ENCODE results near the gene CCL19.

Gene CCL19

GRCh38 chr9:34684816-34685215 is 6.3 kb downstream of the CCL19 start:
- H3K27ac ChIP-seq (ENCODE audit: insufficient read depth, low read depth, low read length, poor library complexity, severe bottlenecking): no peak overlapping the region
- no peaks in the 10 kb centered on the region for H3K36me3 ChIP-seq (ENCODE audit: control insufficient read depth, insufficient read depth, low read length)
- no peaks in the 10 kb centered on the region for H3K9me3 ChIP-seq (ENCODE audit: control insufficient read depth, low read length)
- H3K4me1 ChIP-seq (ENCODE audit: control insufficient read depth, insufficient read depth, low read length): no peaks in the 10 kb centered on the region
- no peak overlapping the region for H3K4me3 ChIP-seq (ENCODE audit: insufficient read depth, low read depth, low read length)
- H3K27me3 ChIP-seq (ENCODE audit: control insufficient read depth, insufficient read depth, low read length, poor library complexity, severe bottlenecking): no peaks in the 10 kb centered on the region
- WGBS, 2 experiments: 93% methylated on average over 4 of the region's 4 CpGs

- no peak overlapping the region for H3K27ac ChIP-seq (ENCODE audit: insufficient read depth, low read depth, low read length, poor library complexity, severe bottlenecking)
- no peak overlapping the region for H3K4me3 ChIP-seq (ENCODE audit: insufficient read depth, low read depth, low read length)
- no peaks in the 10 kb centered on the region for H3K4me1 ChIP-seq (ENCODE audit: control insufficient read depth, insufficient read depth, low read length)
- no peaks in the 10 kb centered on the region for H3K36me3 ChIP-seq (ENCODE audit: control insufficient read depth, insufficient read depth, low read length)
- H3K27me3 ChIP-seq (ENCODE audit: control insufficient read depth, insufficient read depth, low read length, poor library complexity, severe bottlenecking): no peaks in the 10 kb centered on the region
- no peaks in the 10 kb centered on the region for H3K9me3 ChIP-seq (ENCODE audit: control insufficient read depth, low read length)
- WGBS, 2 experiments: 93 to 95% methylated on average over 4 of the region's 4 CpGs
These were observed 6.9 kb downstream of the CCL19 start for GRCh38 chr9:34684145-34684544.

- Histone ChIP-seq H3K4me1 (ENCODE audit: control insufficient read depth, insufficient read depth, low read length) (peaks cover 2% of the 10 kb centered on the region), H3K36me3 (ENCODE audit: control insufficient read depth, insufficient read depth, low read length) (no peaks in the 10 kb centered on the region), H3K27me3 (ENCODE audit: control insufficient read depth, insufficient read depth, low read length, poor library complexity, severe bottlenecking) (no peaks in the 10 kb centered on the region), H3K27ac (ENCODE audit: insufficient read depth, low read depth, low read length, poor library complexity, severe bottlenecking) (no peak overlapping the region), H3K9me3 (ENCODE audit: control insufficient read depth, low read length) (no peaks in the 10 kb centered on the region), H3K4me3 (ENCODE audit: insufficient read depth, low read depth, low read length) (no peak overlapping the region)
- WGBS, 2 experiments: 95 to 97% methylated on average over 2 of the region's 2 CpGs
These were observed 15.2 kb downstream of the CCL19 start for GRCh38 chr9:34675869-34676268.

- H3K27me3 ChIP-seq (ENCODE audit: control insufficient read depth, insufficient read depth, low read length, poor library complexity, severe bottlenecking): no peaks in the 10 kb centered on the region
- peaks cover 2% of the 10 kb centered on the region for H3K4me1 ChIP-seq (ENCODE audit: control insufficient read depth, insufficient read depth, low read length)
- WGBS, 2 experiments: 23 to 27% methylated on average over 10 of the region's 10 CpGs
- H3K36me3 ChIP-seq (ENCODE audit: control insufficient read depth, insufficient read depth, low read length): no peaks in the 10 kb centered on the region
- no peak overlapping the region for H3K4me3 ChIP-seq (ENCODE audit: insufficient read depth, low read depth, low read length)
- H3K9me3 ChIP-seq (ENCODE audit: control insufficient read depth, low read length): no peaks in the 10 kb centered on the region
- H3K27ac ChIP-seq (ENCODE audit: insufficient read depth, low read depth, low read length, poor library complexity, severe bottlenecking): no peak overlapping the region
These were observed 15.9 kb downstream of the CCL19 start for GRCh38 chr9:34675048-34675714.

- Histone ChIP-seq H3K9me3 (ENCODE audit: control insufficient read depth, low read length) (no peaks in the 10 kb centered on the region), H3K4me1 (ENCODE audit: control insufficient read depth, insufficient read depth, low read length) (peaks cover 2% of the 10 kb centered on the region), H3K27me3 (ENCODE audit: control insufficient read depth, insufficient read depth, low read length, poor library complexity, severe bottlenecking) (no peaks in the 10 kb centered on the region), H3K4me3 (ENCODE audit: insufficient read depth, low read depth, low read length) (no peak overlapping the region), H3K36me3 (ENCODE audit: control insufficient read depth, insufficient read depth, low read length) (no peaks in the 10 kb centered on the region), H3K27ac (ENCODE audit: insufficient read depth, low read depth, low read length, poor library complexity, severe bottlenecking) (no peak overlapping the region)
- WGBS, 2 experiments: 91% methylated on average over 3 of the region's 3 CpGs
These were observed 16.6 kb downstream of the CCL19 start for GRCh38 chr9:34674440-34674839.

GRCh38 chr9:34671307-34671706 is 19.8 kb downstream of the CCL19 start:
- Histone ChIP-seq H3K4me3 (ENCODE audit: insufficient read depth, low read depth, low read length) (no peak overlapping the region), H3K9me3 (ENCODE audit: control insufficient read depth, low read length) (no peaks in the 10 kb centered on the region), H3K27me3 (ENCODE audit: control insufficient read depth, insufficient read depth, low read length, poor library complexity, severe bottlenecking) (no peaks in the 10 kb centered on the region), H3K36me3 (ENCODE audit: control insufficient read depth, insufficient read depth, low read length) (no peaks in the 10 kb centered on the region), H3K27ac (ENCODE audit: insufficient read depth, low read depth, low read length, poor library complexity, severe bottlenecking) (no peak overlapping the region), H3K4me1 (ENCODE audit: control insufficient read depth, insufficient read depth, low read length) (peaks cover 2% of the 10 kb centered on the region)
- 88 to 100% methylated on average over 1 of the region's 1 CpG for WGBS, 2 experiments

- Histone ChIP-seq H3K36me3 (ENCODE audit: control insufficient read depth, insufficient read depth, low read length) (no peaks in the 10 kb centered on the region), H3K4me1 (ENCODE audit: control insufficient read depth, insufficient read depth, low read length) (no peaks in the 10 kb centered on the region), H3K9me3 (ENCODE audit: control insufficient read depth, low read length) (no peaks in the 10 kb centered on the region), H3K27me3 (ENCODE audit: control insufficient read depth, insufficient read depth, low read length, poor library complexity, severe bottlenecking) (no peaks in the 10 kb centered on the region), H3K4me3 (ENCODE audit: insufficient read depth, low read depth, low read length) (no peak overlapping the region), H3K27ac (ENCODE audit: insufficient read depth, low read depth, low read length, poor library complexity, severe bottlenecking) (no peak overlapping the region)
- 87 to 92% methylated on average over 5 of the region's 5 CpGs for WGBS, 2 experiments
These were observed 21.1 kb downstream of the CCL19 start for GRCh38 chr9:34669809-34670562.

- Histone ChIP-seq H3K27me3 (ENCODE audit: control insufficient read depth, insufficient read depth, low read length, poor library complexity, severe bottlenecking) (no peaks in the 10 kb centered on the region), H3K9me3 (ENCODE audit: control insufficient read depth, low read length) (no peaks in the 10 kb centered on the region), H3K36me3 (ENCODE audit: control insufficient read depth, insufficient read depth, low read length) (no peaks in the 10 kb centered on the region), H3K4me3 (ENCODE audit: insufficient read depth, low read depth, low read length) (peak overlapping the region; percentile 95), H3K4me1 (ENCODE audit: control insufficient read depth, insufficient read depth, low read length) (no peaks in the 10 kb centered on the region), H3K27ac (ENCODE audit: insufficient read depth, low read depth, low read length, poor library complexity, severe bottlenecking) (peak overlapping the region; percentile 95)
- WGBS, 2 experiments: 0 to 1% methylated on average over 54 of the region's 55 CpGs
These were observed 25.5 kb downstream of the CCL19 start for GRCh38 chr9:34665381-34666250.

- Histone ChIP-seq H3K4me1 (ENCODE audit: control insufficient read depth, insufficient read depth, low read length) (no peaks in the 10 kb centered on the region), H3K4me3 (ENCODE audit: insufficient read depth, low read depth, low read length) (peak overlapping the region; percentile 95), H3K36me3 (ENCODE audit: control insufficient read depth, insufficient read depth, low read length) (no peaks in the 10 kb centered on the region), H3K27ac (ENCODE audit: insufficient read depth, low read depth, low read length, poor library complexity, severe bottlenecking) (no peak overlapping the region), H3K27me3 (ENCODE audit: control insufficient read depth, insufficient read depth, low read length, poor library complexity, severe bottlenecking) (no peaks in the 10 kb centered on the region), H3K9me3 (ENCODE audit: control insufficient read depth, low read length) (no peaks in the 10 kb centered on the region)
- 1% methylated on average over 26 of the region's 26 CpGs for WGBS, 2 experiments
These were observed 26.1 kb downstream of the CCL19 start for GRCh38 chr9:34665067-34665380.
